ENCODE data around the gene ZMYND15.

The ZMYND15 gene

GRCh38 chr17:4769628-4770027 lies 30.0 kb downstream of the ZMYND15 start:
- no peaks in the 10 kb centered on the region for H3K4me1 ChIP-seq (ENCODE audit: control insufficient read depth in 1 of 2, insufficient read depth in 2 of 2, low read length in 2 of 2)
- H3K4me3 ChIP-seq (ENCODE audit: low read depth in 1 of 2, low read length in 2 of 2), result no peak overlapping the region
- no peak overlapping the region for H3K27ac ChIP-seq (ENCODE audit: low read length)
- H3K9me3 ChIP-seq (ENCODE audit: control insufficient read depth in 1 of 2, low read length in 2 of 2), result no peaks in the 10 kb centered on the region
- H3K36me3 ChIP-seq (ENCODE audit: control insufficient read depth in 1 of 2, insufficient read depth in 2 of 2, low read length in 2 of 2), result no peaks in the 10 kb centered on the region
- no peaks in the 10 kb centered on the region for H3K27me3 ChIP-seq (ENCODE audit: low read depth, low read length)

DNA sequence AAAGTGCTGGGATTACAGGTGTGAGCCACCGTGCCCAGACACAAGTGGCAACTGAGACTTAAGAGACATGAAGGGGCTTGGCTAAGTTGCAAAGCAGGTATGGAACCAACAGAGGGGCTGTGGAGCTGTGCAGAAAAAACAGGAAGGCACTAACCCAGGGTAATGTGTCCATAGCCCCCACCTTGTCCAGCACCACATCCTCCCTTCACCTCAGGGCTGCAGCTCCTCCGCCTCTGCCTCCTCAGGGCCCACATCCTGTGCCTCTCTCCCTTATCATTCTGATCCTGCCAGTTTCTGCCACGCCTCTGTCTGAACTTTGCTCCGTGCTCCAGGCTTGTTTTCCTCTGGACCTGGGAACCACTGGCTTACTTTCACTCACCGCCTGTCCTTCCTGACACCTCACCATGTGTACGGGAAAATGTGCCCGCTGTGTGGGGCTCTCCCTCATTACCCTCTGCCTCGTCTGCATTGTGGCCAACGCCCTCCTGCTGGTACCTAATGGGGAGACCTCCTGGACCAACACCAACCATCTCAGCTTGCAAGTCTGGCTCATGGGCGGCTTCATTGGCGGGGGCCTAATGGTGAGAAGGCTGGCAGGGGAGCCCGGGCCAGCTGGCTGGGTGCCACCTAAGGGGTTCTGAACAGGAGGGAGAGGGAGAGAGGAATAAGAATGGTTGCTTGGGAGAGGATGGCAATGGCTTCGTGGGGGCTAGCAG lies 32.0 kb downstream of the ZMYND15 start, which contains the start of gene TM4SF5:
TM4SF5 (plus strand) TSS at position 368 of the 716 bp plus-strand sequence; CDS start at position 405, 37 bp downstream.
- no peaks in the 10 kb centered on the region for H3K27me3 ChIP-seq (ENCODE audit: low read depth, low read length)
- no peaks in the 10 kb centered on the region for H3K36me3 ChIP-seq (ENCODE audit: control insufficient read depth in 1 of 2, insufficient read depth in 2 of 2, low read length in 2 of 2)
- no peak within 1 kb of the TSS for H3K4me3 ChIP-seq (ENCODE audit: low read depth in 1 of 2, low read length in 2 of 2)
- peak within 1 kb of the TSS; percentile 74 for H3K27ac ChIP-seq (ENCODE audit: low read length)
- no peaks in the 10 kb centered on the region for H3K9me3 ChIP-seq (ENCODE audit: control insufficient read depth in 1 of 2, low read length in 2 of 2)
- H3K4me1 ChIP-seq (ENCODE audit: control insufficient read depth in 1 of 2, insufficient read depth in 2 of 2, low read length in 2 of 2), result no peaks in the 10 kb centered on the region

DNA sequence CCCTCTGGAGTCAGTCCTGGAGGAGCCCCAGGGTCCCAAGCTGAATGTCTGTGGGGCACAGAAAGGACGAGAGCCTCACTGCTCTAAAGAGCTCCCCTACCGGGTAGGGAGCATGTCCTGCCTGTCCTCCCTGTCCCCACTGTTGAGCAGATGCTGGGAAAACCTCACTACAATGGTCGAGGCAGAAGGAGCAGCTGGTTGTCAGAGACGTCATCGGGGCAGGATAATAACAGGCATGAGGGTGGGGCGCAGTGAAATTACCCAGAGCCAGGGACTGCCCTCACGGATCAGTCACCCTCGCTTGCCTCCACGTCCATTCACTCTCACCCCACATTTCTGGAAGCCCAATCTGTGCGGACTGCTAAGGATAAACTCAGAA lies 32.6 kb downstream of the ZMYND15 start:
- H3K4me3 ChIP-seq (ENCODE audit: low read depth in 1 of 2, low read length in 2 of 2), result no peak overlapping the region
- no peaks in the 10 kb centered on the region for H3K36me3 ChIP-seq (ENCODE audit: control insufficient read depth in 1 of 2, insufficient read depth in 2 of 2, low read length in 2 of 2)
- no peaks in the 10 kb centered on the region for H3K9me3 ChIP-seq (ENCODE audit: control insufficient read depth in 1 of 2, low read length in 2 of 2)
- H3K27ac ChIP-seq (ENCODE audit: low read length), result peak overlapping the region; percentile 74
- no peaks in the 10 kb centered on the region for H3K27me3 ChIP-seq (ENCODE audit: low read depth, low read length)
- no peaks in the 10 kb centered on the region for H3K4me1 ChIP-seq (ENCODE audit: control insufficient read depth in 1 of 2, insufficient read depth in 2 of 2, low read length in 2 of 2)

GRCh38 chr17:4777969-4778760 lies 38.5 kb downstream of the ZMYND15 start:
- no peaks in the 10 kb centered on the region for H3K36me3 ChIP-seq (ENCODE audit: control insufficient read depth in 1 of 2, insufficient read depth in 2 of 2, low read length in 2 of 2)
- H3K9me3 ChIP-seq (ENCODE audit: control insufficient read depth in 1 of 2, low read length in 2 of 2), result no peaks in the 10 kb centered on the region
- no peaks in the 10 kb centered on the region for H3K4me1 ChIP-seq (ENCODE audit: control insufficient read depth in 1 of 2, insufficient read depth in 2 of 2, low read length in 2 of 2)

GRCh38 chr17:4780325-4780955 lies 40.8 kb downstream of the ZMYND15 start:
- no peaks in the 10 kb centered on the region for H3K36me3 ChIP-seq (ENCODE audit: control insufficient read depth in 1 of 2, insufficient read depth in 2 of 2, low read length in 2 of 2)
- peaks cover 3% of the 10 kb centered on the region for H3K27me3 ChIP-seq (ENCODE audit: low read depth, low read length)
- no peaks in the 10 kb centered on the region for H3K9me3 ChIP-seq (ENCODE audit: control insufficient read depth in 1 of 2, low read length in 2 of 2)
- no peak overlapping the region for H3K4me3 ChIP-seq (ENCODE audit: low read depth in 1 of 2, low read length in 2 of 2)
- peaks cover 0 to 3% of the 10 kb centered on the region in 2 donors for H3K4me1 ChIP-seq (ENCODE audit: control insufficient read depth in 1 of 2, insufficient read depth in 2 of 2, low read length in 2 of 2)
- H3K27ac ChIP-seq (ENCODE audit: low read length), result no peak overlapping the region

More at GRCh38 chr17:4777969-4778760, 38.5 kb downstream of the ZMYND15 start:
- H3K27me3 ChIP-seq (ENCODE audit: low read depth, low read length), result no peaks in the 10 kb centered on the region
- H3K27ac ChIP-seq (ENCODE audit: low read length), result no peak overlapping the region
- H3K4me3 ChIP-seq (ENCODE audit: low read depth in 1 of 2, low read length in 2 of 2), result no peak overlapping the region

- Histone ChIP-seq H3K4me1 (ENCODE audit: control insufficient read depth in 1 of 2, insufficient read depth in 2 of 2, low read length in 2 of 2) (peaks cover 0 to 18% of the 10 kb centered on the region in 2 donors), H3K27ac (ENCODE audit: low read length) (no peak overlapping the region), H3K27me3 (ENCODE audit: low read depth, low read length) (peaks cover 3% of the 10 kb centered on the region), H3K4me3 (ENCODE audit: low read depth in 1 of 2, low read length in 2 of 2) (no peak overlapping the region), H3K36me3 (ENCODE audit: control insufficient read depth in 1 of 2, insufficient read depth in 2 of 2, low read length in 2 of 2) (no peaks in the 10 kb centered on the region), H3K9me3 (ENCODE audit: control insufficient read depth in 1 of 2, low read length in 2 of 2) (no peaks in the 10 kb centered on the region)
These were observed 43.0 kb downstream of the ZMYND15 start for GRCh38 chr17:4782652-4783051.

DNA sequence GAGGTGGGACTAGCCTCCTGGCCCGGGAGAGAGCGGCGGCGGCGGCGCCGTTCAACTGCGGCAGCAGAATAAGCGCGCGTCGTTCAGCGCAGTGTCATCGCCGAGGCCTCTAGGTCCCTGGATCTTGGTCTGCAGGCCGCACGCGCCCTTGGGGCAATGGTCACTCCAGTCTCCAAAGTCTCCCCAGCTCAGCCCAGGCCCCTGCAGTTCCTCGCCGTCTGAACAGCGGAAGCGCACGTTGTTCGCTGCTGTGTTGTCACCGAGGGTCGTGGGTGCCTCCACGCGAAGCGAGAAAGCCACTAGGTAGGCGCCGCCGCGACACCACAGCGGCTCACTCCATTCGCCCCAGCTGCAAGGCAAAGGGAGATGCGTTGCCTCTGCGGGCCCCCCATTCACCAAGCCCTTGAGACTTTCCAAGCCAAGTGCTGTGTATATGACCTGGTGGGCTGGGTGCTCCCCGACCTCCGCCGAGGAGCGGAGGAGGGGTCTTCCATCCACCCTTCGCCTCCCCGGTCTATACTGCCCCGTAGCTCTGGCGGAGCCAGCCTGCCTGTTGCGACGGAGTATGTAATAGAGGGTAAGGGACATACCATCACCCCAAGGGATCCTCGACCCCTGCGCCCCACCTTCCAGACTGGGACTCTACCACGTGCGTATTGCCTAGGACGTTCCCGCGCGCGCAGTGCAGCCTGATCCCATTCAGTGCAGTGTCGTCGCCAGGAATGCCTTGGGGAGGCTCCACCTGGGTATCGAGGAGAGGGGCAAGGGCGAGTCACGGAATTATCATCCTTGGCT lies 45.9 kb downstream of the ZMYND15 start:
- Histone ChIP-seq H3K4me1 (ENCODE audit: control insufficient read depth in 1 of 2, insufficient read depth in 2 of 2, low read length in 2 of 2) (peaks cover 1 to 30% of the 10 kb centered on the region in 2 donors), H3K4me3 (ENCODE audit: low read depth in 1 of 2, low read length in 2 of 2) (peak overlapping the region; percentile 19 to 51), H3K9me3 (ENCODE audit: control insufficient read depth in 1 of 2, low read length in 2 of 2) (no peaks in the 10 kb centered on the region), H3K27me3 (ENCODE audit: low read depth, low read length) (peaks cover 3% of the 10 kb centered on the region), H3K27ac (ENCODE audit: low read length) (no peak overlapping the region), H3K36me3 (ENCODE audit: control insufficient read depth in 1 of 2, insufficient read depth in 2 of 2, low read length in 2 of 2) (no peaks in the 10 kb centered on the region)

DNA sequence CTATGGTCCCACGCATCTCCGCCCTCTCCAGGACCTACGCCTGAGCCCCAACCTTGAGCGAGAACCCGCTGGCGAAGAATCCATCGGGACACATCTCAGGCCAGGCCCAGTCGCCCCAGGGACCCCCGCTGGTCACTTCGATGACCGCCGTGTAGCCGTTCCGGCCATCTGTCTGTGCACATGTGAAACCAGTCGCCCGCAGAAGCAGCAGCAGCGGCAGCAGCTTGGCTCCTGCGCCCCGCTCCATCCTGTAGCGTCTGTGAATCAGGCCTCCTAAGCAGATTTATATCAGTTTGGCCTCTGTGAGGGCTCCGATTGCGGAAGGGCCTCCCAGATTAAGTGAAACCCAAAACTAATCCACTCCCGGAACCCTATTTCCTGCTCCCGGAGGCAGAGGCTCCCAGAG lies 46.5 kb downstream of the ZMYND15 start, which contains the start of gene VMO1:
VMO1 (minus strand) TSS at position 259 of the 406 bp plus-strand sequence; CDS start at position 247, 12 bp downstream.
- H3K36me3 ChIP-seq (ENCODE audit: control insufficient read depth in 1 of 2, insufficient read depth in 2 of 2, low read length in 2 of 2), result no peaks in the 10 kb centered on the region
- no peaks in the 10 kb centered on the region for H3K9me3 ChIP-seq (ENCODE audit: control insufficient read depth in 1 of 2, low read length in 2 of 2)
- peaks cover 3% of the 10 kb centered on the region for H3K27me3 ChIP-seq (ENCODE audit: low read depth, low read length)
- H3K4me3 ChIP-seq (ENCODE audit: low read depth in 1 of 2, low read length in 2 of 2), result peak within 1 kb of the TSS; percentile 19 to 51
- no peak within 1 kb of the TSS for H3K27ac ChIP-seq (ENCODE audit: low read length)
- peaks cover 5 to 32% of the 10 kb centered on the region in 2 donors for H3K4me1 ChIP-seq (ENCODE audit: control insufficient read depth in 1 of 2, insufficient read depth in 2 of 2, low read length in 2 of 2)

DNA sequence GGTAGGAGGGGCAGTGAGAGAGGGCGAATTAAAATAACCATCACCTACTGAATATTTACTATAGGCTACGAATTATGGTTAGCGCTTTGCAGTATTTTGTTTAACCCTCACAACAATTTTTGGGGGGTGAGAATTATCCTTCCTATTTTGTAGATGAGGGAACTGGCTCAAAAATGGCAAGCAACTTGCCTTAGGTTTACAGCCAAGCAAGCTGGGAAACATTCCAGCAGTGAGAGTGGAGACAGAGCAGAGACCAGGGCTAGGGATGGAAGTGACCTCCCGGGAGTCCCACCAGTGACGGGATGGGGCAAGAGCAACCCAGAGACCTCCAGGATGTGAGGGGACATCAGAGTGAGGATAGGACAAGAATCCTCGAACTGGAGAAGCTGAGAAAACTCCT lies 46.9 kb downstream of the ZMYND15 start:
- Histone ChIP-seq H3K4me1 (ENCODE audit: control insufficient read depth in 1 of 2, insufficient read depth in 2 of 2, low read length in 2 of 2) (peaks cover 5 to 32% of the 10 kb centered on the region in 2 donors), H3K4me3 (ENCODE audit: low read depth in 1 of 2, low read length in 2 of 2) (peak overlapping the region; percentile 19 to 51), H3K27ac (ENCODE audit: low read length) (no peak overlapping the region), H3K9me3 (ENCODE audit: control insufficient read depth in 1 of 2, low read length in 2 of 2) (no peaks in the 10 kb centered on the region), H3K27me3 (ENCODE audit: low read depth, low read length) (peaks cover 3% of the 10 kb centered on the region), H3K36me3 (ENCODE audit: control insufficient read depth in 1 of 2, insufficient read depth in 2 of 2, low read length in 2 of 2) (no peaks in the 10 kb centered on the region)

DNA sequence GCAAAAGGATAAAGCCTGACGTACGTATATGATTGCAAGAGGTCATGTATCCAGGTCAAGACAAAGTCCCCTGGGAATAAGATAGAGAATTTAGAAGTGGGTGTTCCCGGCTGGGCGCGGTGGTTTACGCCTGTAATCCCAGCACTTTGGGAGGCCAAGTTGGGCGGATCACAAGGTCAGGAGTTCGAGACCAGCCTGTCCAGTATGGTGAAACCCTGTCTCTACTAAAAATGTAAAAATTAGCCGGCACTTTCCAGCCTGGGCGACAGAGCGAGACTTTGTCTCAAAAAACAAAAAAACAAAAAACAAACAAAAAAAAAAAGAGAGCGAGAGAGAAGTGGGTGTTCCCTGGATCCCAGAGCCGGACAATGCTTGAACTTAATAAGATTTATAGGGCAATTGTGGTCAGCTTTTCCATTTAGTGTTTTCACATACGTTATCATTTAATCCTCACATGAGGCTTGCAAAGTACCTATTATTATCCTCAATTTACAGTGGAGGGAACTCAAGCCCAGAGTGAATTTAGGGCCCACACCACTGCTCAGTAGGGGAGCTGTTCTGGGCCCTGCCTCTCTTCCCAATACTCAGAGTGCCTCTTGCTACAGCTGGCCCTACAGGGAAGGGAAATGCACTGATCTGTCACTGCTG lies 48.6 kb downstream of the ZMYND15 start:
- no peaks in the 10 kb centered on the region for H3K9me3 ChIP-seq (ENCODE audit: control insufficient read depth in 1 of 2, low read length in 2 of 2)
- H3K36me3 ChIP-seq (ENCODE audit: control insufficient read depth in 1 of 2, insufficient read depth in 2 of 2, low read length in 2 of 2), result no peaks in the 10 kb centered on the region
- H3K4me3 ChIP-seq (ENCODE audit: low read depth in 1 of 2, low read length in 2 of 2), result peak overlapping the region; percentile 68 to 84
- H3K4me1 ChIP-seq (ENCODE audit: control insufficient read depth in 1 of 2, insufficient read depth in 2 of 2, low read length in 2 of 2), result peaks cover 5 to 32% of the 10 kb centered on the region in 2 donors
- peaks cover 3% of the 10 kb centered on the region for H3K27me3 ChIP-seq (ENCODE audit: low read depth, low read length)
- no peak overlapping the region for H3K27ac ChIP-seq (ENCODE audit: low read length)

All from muscle layer of duodenum (tissue), 2 donors.